HEK293T (cell line): ENCODE data around the gene SDHAF2.

Experiments used
- CTCF ChIA-PET: fragments of 350-600 bp; formaldehyde crosslinking; extraction: SDS; loops from one replicate; lab custom pipeline; 2021; ENCODE audit warnings: antibody characterized with exemption, inconsistent platforms; lab: Yijun Ruan, JAX
- POLR2A ChIA-PET: fragments of 350-600 bp; formaldehyde crosslinking; extraction: SDS; loops from one replicate; lab custom pipeline; 2020; ENCODE audit warnings: antibody characterized with exemption, inconsistent platforms; lab: Yijun Ruan, JAX
- DNase-seq: peaks from one replicate; pipeline ENCODE4 v3.0.0; 2012; ENCODE audit warnings: mixed read lengths; ENCODE audit errors: extremely low spot score
- ARNT ChIP-seq: fragments of 450-650 bp; IDR thresholded peaks from 2 replicates; pipeline ENCODE4 v1.6.1; 2017; ENCODE audit warnings: mild to moderate bottlenecking
- BHLHE40 ChIP-seq: fragments of 450-650 bp; IDR thresholded peaks from 2 replicates; pipeline ENCODE4 v1.6.1; 2016; ENCODE audit warnings: mild to moderate bottlenecking, moderate library complexity, borderline replicate concordance
- CTBP1 ChIP-seq: fragments of 450-650 bp; IDR thresholded peaks from 2 replicates; pipeline ENCODE4 v1.6.1; 2016; ENCODE audit warnings: borderline replicate concordance
- ELF4 ChIP-seq: fragments of 450-650 bp; IDR thresholded peaks from 2 replicates; pipeline ENCODE4 v1.6.1; 2017; ENCODE audit warnings: antibody characterized with exemption
- FOXA1 ChIP-seq: fragments of 450-650 bp; IDR thresholded peaks from 2 replicates; pipeline ENCODE4 v1.6.1; 2016; ENCODE audit warnings: mild to moderate bottlenecking
- FOXK2 ChIP-seq: fragments of 450-650 bp; IDR thresholded peaks from 2 replicates; pipeline ENCODE4 v1.6.1; 2016; ENCODE audit warnings: mild to moderate bottlenecking
- FOXM1 ChIP-seq: fragments of 450-650 bp; IDR thresholded peaks from 2 replicates; pipeline ENCODE4 v1.6.1; 2017; ENCODE audit warnings: mild to moderate bottlenecking, borderline replicate concordance
- HDGF ChIP-seq: fragments of 450-650 bp; IDR thresholded peaks from 2 replicates; pipeline ENCODE4 v1.6.1; 2017; ENCODE audit warnings: antibody characterized with exemption, borderline replicate concordance
- L3MBTL2 ChIP-seq: fragments of 450-650 bp; conservative IDR thresholded peaks from 2 replicates; pipeline ENCODE4 v1.6.1; 2016; ENCODE audit warnings: mild to moderate bottlenecking
- LEF1 ChIP-seq: fragments of 450-650 bp; IDR thresholded peaks from 2 replicates; pipeline ENCODE4 v1.6.1; 2017; ENCODE audit warnings: mild to moderate bottlenecking, borderline replicate concordance
- NFRKB ChIP-seq: fragments of 450-650 bp; IDR thresholded peaks from 2 replicates; pipeline ENCODE4 v1.6.1; 2016; ENCODE audit warnings: mild to moderate bottlenecking, moderate library complexity
- SP1 ChIP-seq: fragments of 450-650 bp; IDR thresholded peaks from 2 replicates; pipeline ENCODE4 v1.6.1; 2017
- SUZ12 ChIP-seq: fragments of 450-650 bp; IDR thresholded peaks from 2 replicates; pipeline ENCODE4 v1.6.1; 2016; ENCODE audit warnings: mild to moderate bottlenecking
- TARDBP ChIP-seq: fragments of 450-650 bp; IDR thresholded peaks from 2 replicates; pipeline ENCODE4 v1.6.1; 2016
- ZNF384 ChIP-seq: fragments of 450-650 bp; IDR thresholded peaks from 2 replicates; pipeline ENCODE4 v1.6.1; 2016
- TF ChIP-seq, protein P1 (sequence below): fragments of 450-650 bp; IDR thresholded peaks from 2 replicates; pipeline ENCODE4 v1.6.1; 2016

Gene SDHAF2

GRCh38 chr11:61491736-61492395 lies 61.9 kb downstream of the SDHAF2 start:
- no peak for TF ChIP-seq FOXK2
- no peak for TF ChIP-seq HDGF
- no peak for TF ChIP-seq ELF4
- no peak for TF ChIP-seq SP1
- no peak for TF ChIP-seq SUZ12
- no peak for TF ChIP-seq ARNT
- TF ChIP-seq, protein P1, sequence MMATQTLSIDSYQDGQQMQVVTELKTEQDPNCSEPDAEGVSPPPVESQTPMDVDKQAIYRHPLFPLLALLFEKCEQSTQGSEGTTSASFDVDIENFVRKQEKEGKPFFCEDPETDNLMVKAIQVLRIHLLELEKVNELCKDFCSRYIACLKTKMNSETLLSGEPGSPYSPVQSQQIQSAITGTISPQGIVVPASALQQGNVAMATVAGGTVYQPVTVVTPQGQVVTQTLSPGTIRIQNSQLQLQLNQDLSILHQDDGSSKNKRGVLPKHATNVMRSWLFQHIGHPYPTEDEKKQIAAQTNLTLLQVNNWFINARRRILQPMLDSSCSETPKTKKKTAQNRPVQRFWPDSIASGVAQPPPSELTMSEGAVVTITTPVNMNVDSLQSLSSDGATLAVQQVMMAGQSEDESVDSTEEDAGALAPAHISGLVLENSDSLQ: no peak
- no peak for TF ChIP-seq NFRKB
- TF ChIP-seq L3MBTL2: no peak
- TF ChIP-seq TARDBP: no peak
- TF ChIP-seq FOXA1: no peak
- no peak for TF ChIP-seq BHLHE40
- no peak for TF ChIP-seq LEF1
- no peak for DNase-seq
- ChIA-PET CTCF (no interaction called here), POLR2A (no interaction called here)

- TF ChIP-seq FOXK2: no peak
- no peak for TF ChIP-seq SUZ12
- TF ChIP-seq ELF4: no peak
- no peak for TF ChIP-seq ARNT
- TF ChIP-seq FOXM1: no peak
- TF ChIP-seq FOXA1: no peak
- TF ChIP-seq SP1: no peak
- no peak for TF ChIP-seq L3MBTL2
- TF ChIP-seq LEF1: no peak
- no peak for TF ChIP-seq BHLHE40
- TF ChIP-seq TARDBP: no peak
- TF ChIP-seq NFRKB: no peak
- TF ChIP-seq, protein P1: no peak
- no peak for TF ChIP-seq ZNF384
- no peak for TF ChIP-seq HDGF
- TF ChIP-seq CTBP1: no peak
- no peak for DNase-seq
- CTCF ChIA-PET: interaction anchor here (2.2 kb wide), 1 partner anchor 22 kb away, joined by 8 read pairs; no protein-coding TSS in a partner anchor
- POLR2A ChIA-PET: no interaction called here
Measured at GRCh38 chr11:61494381-61494961, 64.5 kb downstream of the SDHAF2 start.

GRCh38 chr11:61495801-61496601 lies 66.1 kb downstream of the SDHAF2 start:
- TF ChIP-seq NFRKB (no peak), ELF4 (no peak), SP1 (no peak), SUZ12 (no peak), ARNT (no peak), BHLHE40 (no peak)
- TF ChIP-seq, protein P1: no peak
- CTCF ChIA-PET: interaction anchor here (2.2 kb wide), 1 partner anchor 21 kb away, joined by 8 read pairs; no protein-coding TSS in a partner anchor
- no peak for DNase-seq
- POLR2A ChIA-PET: no interaction called here
